ENCODE results near the gene FTO.
A peak's percentile ranks its signal among the peaks of the same experiment; 100 is the strongest.
"Not testable (repeated sequence)": the region's sequence is repeated elsewhere in the genome, so short reads cannot be mapped to it uniquely, and the experiment has no call there.

The FTO gene

DNA sequence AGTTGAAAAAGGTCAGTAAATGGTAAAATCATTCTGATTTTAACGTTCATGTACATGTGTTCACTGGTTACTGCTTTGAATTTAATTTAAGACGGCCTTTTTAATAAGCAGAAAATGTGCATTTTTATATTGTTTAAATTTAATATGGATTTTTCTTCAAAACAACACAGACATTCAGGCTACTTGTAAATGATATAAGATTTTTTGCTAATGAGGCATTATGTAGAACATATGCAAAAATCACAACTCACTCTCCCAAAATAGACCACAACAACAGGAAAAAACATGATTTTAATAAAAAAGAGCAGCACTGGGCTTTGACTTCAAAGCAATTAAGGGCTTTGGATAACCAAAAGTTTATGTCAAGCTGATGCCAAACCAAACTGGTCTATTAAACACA lies 22.6 kb upstream of the FTO start:
- TF ChIP-seq, protein P1, sequence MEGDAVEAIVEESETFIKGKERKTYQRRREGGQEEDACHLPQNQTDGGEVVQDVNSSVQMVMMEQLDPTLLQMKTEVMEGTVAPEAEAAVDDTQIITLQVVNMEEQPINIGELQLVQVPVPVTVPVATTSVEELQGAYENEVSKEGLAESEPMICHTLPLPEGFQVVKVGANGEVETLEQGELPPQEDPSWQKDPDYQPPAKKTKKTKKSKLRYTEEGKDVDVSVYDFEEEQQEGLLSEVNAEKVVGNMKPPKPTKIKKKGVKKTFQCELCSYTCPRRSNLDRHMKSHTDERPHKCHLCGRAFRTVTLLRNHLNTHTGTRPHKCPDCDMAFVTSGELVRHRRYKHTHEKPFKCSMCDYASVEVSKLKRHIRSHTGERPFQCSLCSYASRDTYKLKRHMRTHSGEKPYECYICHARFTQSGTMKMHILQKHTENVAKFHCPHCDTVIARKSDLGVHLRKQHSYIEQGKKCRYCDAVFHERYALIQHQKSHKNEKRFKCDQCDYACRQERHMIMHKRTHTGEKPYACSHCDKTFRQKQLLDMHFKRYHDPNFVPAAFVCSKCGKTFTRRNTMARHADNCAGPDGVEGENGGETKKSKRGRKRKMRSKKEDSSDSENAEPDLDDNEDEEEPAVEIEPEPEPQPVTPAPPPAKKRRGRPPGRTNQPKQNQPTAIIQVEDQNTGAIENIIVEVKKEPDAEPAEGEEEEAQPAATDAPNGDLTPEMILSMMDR (IDR thresholded peaks at IDR 0.05; ENCODE audit: insufficient read depth, low read length, missing control alignments) = no peak
- DNase-seq (ENCODE audit: low read depth, low spot score) = no peak
- H3K4me3 ChIP-seq (ENCODE audit: low read depth, low read length) = no peak overlapping the region
- CTCF ChIA-PET = interaction anchor here (1.2 to 2.0 kb wide), 2 partner anchors 10 to 22 kb away, joined by 3 to 9 read pairs; partner anchors contain the start of gene RPGRIP1L
- POLR2A ChIA-PET = no interaction called here

DNA sequence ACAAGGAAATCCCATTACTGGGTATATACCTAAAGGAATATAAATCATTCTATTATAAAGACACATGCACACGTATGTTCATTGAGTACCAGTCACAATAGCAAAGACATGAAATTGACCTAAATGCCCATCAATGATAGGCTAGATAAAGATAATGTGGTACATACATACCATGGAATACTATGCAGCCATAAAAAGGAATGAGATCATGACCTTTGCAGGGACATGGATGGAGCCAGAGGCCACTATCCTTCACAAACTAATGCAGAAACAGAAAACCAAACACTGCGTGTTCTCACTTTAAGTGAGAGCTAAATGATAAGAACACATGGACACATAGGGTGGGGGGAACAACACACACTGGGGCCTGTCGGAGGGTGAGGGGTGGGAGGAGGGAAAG lies 18.6 kb upstream of the FTO start:
- POLR2A ChIA-PET; CTCF ChIA-PET; DNase-seq (ENCODE audit: low read depth, low spot score); H3K4me3 ChIP-seq (ENCODE audit: low read depth, low read length): not testable (repeated sequence)

DNA sequence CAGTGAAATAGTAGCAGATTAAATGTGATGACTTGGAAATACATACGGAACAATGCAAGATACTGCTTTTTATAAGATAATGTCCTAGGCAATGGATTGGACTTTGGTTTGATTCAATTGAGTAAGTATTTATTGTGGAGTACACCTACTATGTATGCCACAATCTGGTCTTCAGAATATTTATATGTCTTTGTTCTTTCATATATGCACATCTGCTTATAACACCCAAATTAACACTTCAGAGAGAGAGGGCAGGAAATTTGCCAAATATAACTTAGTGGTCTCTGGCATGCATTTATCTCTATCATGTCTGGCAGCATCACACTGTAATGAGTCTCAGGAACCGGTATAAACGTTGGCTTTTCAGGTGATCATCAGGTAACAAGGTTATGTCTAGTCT lies 17.2 kb upstream of the FTO start:
- ChIA-PET POLR2A (no interaction called here), CTCF (no interaction called here)
- DNase-seq (ENCODE audit: low read depth, low spot score) = no peak
- H3K4me3 ChIP-seq (ENCODE audit: low read depth, low read length) = no peak overlapping the region
- TF ChIP-seq, protein P1 (IDR thresholded peaks at IDR 0.05; ENCODE audit: insufficient read depth, low read length, missing control alignments) = no peak

DNA sequence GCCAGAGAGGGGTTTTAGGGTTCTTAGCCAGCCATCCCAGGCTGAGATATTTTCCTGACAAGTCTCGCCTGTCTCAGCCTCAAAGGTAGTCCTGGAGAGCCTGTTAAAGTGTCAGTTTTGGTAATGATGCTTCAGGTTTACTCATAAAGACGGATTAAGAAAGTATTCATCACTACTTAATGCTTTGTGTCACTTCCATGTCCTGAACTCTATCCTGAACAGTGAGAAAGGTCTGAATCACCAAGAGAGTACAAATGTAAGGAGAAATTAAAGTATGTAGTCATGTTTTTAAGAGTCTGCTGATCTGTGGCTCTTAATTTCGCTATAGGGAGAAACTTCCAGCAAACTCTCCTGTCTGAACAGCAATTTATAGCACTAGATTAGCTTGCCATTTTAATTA lies 14.3 kb upstream of the FTO start:
- TF ChIP-seq, protein P1 (IDR thresholded peaks at IDR 0.05; ENCODE audit: insufficient read depth, low read length, missing control alignments) = no peak
- DNase-seq (ENCODE audit: low read depth, low spot score) = no peak
- CTCF ChIA-PET = no interaction called here
- H3K4me3 ChIP-seq (ENCODE audit: low read depth, low read length) = no peak overlapping the region
- POLR2A ChIA-PET = no interaction called here

DNA sequence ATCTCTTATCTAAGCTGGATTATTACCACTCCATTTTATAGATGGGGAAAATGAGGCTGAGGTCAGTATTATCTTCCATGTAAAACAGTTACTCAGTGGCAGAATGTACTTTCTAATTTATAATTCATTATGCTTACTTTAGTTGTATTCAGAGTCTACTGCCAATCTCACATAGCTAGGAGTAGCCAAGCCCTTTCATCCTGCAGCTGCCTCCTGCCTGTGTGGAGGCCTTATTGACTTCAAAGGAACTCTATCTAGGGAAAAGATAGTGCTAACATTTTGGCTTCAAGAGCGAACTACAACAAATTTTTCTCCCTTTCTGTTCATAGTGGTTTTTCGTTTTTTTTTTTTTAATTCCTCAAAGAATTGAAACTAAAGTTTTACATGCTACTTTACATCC lies 13.2 kb upstream of the FTO start:
- CTCF ChIA-PET = interaction anchor here (1.1 to 1.4 kb wide), 5 partner anchors 9 to 594 kb away, joined by 3 to 5 read pairs (median 4); partner anchors contain the start of genes FTO and RPGRIP1L
- no peak for DNase-seq (ENCODE audit: low read depth, low spot score)
- TF ChIP-seq, protein P1 (IDR thresholded peaks at IDR 0.05; ENCODE audit: insufficient read depth, low read length, missing control alignments) = no peak
- no peak overlapping the region for H3K4me3 ChIP-seq (ENCODE audit: low read depth, low read length)
- POLR2A ChIA-PET = no interaction called here

DNA sequence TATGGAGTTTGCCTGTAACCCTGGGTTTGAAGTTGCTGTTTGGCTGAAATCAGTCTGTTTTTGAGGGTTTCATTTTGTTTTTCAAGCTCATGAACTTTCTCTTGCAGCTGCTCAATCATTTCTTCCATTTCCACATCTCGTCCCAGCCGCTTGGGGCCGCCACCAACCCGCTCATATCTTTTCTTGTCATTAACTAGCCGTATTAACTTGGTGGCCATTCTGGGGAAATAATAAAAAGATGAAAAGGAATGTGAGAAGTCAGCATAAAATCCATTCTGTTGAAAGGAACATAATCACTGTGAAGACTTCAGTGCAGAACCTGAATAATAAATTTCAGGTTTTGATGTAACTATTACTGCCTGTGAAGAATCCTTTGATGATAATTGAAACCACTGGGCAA lies 11.8 kb upstream of the FTO start:
- no peak overlapping the region for H3K4me3 ChIP-seq (ENCODE audit: low read depth, low read length)
- ChIA-PET CTCF (interaction anchor here (0.8 to 1.4 kb wide), 4 partner anchors 10 to 590 kb away, joined by 3 to 9 read pairs (median 4); no protein-coding TSS in a partner anchor), POLR2A (no interaction called here)
- TF ChIP-seq, protein P1 (IDR thresholded peaks at IDR 0.05; ENCODE audit: insufficient read depth, low read length, missing control alignments) = peak; percentile 21
- no peak for DNase-seq (ENCODE audit: low read depth, low spot score)

DNA sequence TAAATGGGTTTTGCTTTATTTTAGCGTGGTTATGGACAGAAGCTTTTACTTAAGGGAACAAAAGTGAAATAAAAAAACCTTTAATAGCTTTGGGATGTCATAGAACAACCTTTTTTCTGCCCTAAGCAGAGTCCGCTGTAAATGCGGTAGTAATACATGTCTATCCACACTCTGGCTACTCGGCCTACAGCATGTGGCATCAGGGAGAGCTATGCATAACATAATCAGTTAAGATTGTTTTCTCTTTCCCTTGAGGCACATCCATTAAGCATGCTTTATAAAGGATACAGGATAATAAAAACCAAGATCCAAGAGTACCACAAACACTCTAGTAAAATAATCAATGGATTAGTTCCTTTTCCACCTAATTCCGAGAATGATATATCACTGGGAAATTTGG lies 10.6 kb upstream of the FTO start:
- no peak overlapping the region for H3K4me3 ChIP-seq (ENCODE audit: low read depth, low read length)
- TF ChIP-seq, protein P1 (IDR thresholded peaks at IDR 0.05; ENCODE audit: insufficient read depth, low read length, missing control alignments) = no peak
- DNase-seq (ENCODE audit: low read depth, low spot score) = no peak
- POLR2A ChIA-PET = no interaction called here
- CTCF ChIA-PET = interaction anchor here (1.0 kb wide), 1 partner anchor 17 kb away, joined by 3 read pairs; no protein-coding TSS in a partner anchor
